ENCODE data around the gene RP2. TPM values are rescaled to one million over a fixed set of nuclear protein-coding genes. Genes with fewer than 3 reads are reported as not detected.

Gene RP2
- total RNA-seq, 1 donor from 2014 or later: 7.0 TPM

DNA sequence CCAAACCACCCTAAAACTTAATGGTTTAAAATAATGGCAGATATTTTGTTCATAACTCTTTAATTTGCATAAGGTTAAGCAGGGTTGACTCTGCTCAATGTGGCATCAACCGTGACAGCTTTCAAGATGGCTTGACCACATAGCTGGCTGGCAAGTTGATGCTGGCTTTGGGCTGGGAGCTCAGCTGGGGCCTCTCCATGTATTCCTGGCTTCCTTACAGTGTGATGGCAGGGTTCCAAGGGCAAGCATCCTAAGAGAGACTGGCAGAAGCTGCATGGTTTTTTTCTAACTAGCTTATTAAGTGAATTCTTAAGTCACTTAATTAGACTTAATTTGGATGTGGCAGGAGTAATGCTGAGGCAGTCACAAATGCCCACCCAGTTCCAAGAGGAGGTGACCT, 4.5 kb downstream of the RP2 start:
- DNase-seq (ENCODE audit: low read depth): no peak
- TF ChIP-seq, protein P1, sequence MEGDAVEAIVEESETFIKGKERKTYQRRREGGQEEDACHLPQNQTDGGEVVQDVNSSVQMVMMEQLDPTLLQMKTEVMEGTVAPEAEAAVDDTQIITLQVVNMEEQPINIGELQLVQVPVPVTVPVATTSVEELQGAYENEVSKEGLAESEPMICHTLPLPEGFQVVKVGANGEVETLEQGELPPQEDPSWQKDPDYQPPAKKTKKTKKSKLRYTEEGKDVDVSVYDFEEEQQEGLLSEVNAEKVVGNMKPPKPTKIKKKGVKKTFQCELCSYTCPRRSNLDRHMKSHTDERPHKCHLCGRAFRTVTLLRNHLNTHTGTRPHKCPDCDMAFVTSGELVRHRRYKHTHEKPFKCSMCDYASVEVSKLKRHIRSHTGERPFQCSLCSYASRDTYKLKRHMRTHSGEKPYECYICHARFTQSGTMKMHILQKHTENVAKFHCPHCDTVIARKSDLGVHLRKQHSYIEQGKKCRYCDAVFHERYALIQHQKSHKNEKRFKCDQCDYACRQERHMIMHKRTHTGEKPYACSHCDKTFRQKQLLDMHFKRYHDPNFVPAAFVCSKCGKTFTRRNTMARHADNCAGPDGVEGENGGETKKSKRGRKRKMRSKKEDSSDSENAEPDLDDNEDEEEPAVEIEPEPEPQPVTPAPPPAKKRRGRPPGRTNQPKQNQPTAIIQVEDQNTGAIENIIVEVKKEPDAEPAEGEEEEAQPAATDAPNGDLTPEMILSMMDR (conservative IDR thresholded peaks at IDR 0.05; ENCODE audit: low read depth, low read length): no peak
- no peak overlapping the region for H3K4me3 ChIP-seq (ENCODE audit: low read depth, low read length)

DNA sequence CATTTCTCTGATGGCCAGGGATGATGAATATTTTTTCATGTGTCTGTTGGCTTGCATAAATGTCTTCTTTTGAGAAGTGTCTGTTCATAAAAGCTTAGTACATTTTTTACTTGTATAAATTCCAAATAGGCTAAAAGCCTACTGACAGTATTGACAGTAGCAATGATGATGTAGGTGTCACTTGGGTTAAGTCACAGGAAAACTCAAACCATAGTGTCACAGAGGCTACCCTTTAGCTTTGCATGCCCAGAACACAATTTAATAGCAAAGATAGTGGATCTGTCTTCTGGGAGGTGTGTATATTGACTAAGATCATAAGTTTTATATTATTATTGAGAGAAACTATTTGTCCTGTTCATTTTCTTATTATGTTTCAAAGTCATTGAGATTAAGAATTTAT, 8.1 kb downstream of the RP2 start:
- TF ChIP-seq, protein P1 (conservative IDR thresholded peaks at IDR 0.05; ENCODE audit: low read depth, low read length): no peak
- H3K4me3 ChIP-seq (ENCODE audit: low read depth, low read length): no peak overlapping the region
- DNase-seq (ENCODE audit: low read depth): no peak

DNA sequence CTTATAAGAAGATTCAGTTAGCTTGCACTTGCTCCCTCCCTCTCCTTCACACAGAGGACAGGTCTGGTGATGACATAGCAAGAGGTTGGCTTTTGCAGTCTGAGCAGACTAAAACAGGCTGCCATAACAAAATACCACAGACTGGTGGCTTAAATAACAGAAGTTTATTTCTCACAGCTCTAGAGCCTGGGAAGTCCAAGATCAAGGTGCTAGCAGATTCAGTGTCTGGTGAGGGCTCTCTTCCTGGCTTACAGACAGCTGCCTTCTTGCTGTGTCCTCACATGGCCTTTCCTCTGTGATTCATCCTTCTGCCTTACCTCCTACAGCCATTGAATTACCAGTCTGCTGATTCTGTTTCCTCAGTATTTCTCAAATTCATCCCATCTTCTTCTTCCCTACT, 13.1 kb downstream of the RP2 start:
- TF ChIP-seq, protein P1 (conservative IDR thresholded peaks at IDR 0.05; ENCODE audit: low read depth, low read length): no peak
- DNase-seq (ENCODE audit: low read depth): no peak
- no peak overlapping the region for H3K4me3 ChIP-seq (ENCODE audit: low read depth, low read length)

DNA sequence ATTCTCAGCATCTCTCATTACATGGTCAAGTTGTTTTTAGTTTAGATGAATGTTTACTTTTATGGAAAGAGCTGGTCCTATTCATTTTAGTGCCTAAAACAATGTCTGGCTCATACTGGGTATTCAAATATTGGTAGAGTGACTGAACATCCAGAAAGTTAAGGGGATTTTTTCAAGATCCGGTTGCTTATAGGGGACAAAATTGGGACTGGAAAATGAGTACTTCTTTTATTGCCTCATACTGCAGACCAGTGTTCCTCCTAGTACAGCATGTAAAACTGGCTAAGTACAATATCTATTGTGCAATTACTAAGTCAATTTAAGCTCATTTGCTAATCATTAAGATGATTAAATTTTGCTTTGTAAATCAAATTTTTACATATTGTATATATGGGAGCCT, 13.9 kb downstream of the RP2 start:
- no peak for DNase-seq (ENCODE audit: low read depth)
- TF ChIP-seq, protein P1 (conservative IDR thresholded peaks at IDR 0.05; ENCODE audit: low read depth, low read length): no peak
- no peak overlapping the region for H3K4me3 ChIP-seq (ENCODE audit: low read depth, low read length)

DNA sequence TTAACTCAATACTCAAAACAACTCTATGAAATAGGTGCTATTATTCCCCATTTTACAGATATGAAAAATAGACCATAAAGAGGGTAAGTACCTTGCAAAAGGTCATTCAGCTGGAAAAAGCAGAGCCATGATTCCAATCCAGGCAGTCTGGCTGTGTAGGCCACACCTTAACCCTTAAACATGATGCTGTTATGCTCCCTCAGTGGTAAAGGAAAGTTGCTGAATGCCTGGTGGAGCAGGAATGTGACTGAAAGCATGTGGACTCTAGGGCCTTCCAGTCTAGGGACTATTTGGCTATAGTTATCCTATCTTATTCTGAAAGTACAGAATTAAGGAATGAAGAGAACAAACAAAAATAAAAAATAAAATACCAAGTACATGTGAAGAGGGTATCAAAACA, 19.6 kb downstream of the RP2 start:
- TF ChIP-seq, protein P1 (conservative IDR thresholded peaks at IDR 0.05; ENCODE audit: low read depth, low read length): no peak
- H3K4me3 ChIP-seq (ENCODE audit: low read depth, low read length): no peak overlapping the region
- DNase-seq (ENCODE audit: low read depth): no peak

DNA sequence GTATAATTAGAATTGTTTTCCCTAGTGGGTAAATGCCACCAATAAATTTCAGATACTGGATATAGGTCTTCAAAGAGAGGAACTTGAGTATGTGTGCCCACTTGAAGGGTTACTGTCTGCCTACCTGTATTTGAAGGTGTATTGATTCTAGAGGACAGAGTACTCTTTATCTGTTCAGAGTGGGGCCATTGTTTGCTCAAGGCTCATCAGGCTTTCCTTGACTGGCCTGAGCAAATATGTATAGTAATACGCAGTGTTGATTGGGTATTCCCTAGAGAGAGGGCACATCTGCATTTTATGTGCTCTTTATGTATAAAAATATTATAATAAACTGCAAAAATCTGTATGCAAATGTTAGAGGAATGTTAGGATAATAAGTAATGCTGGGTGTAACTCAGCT, 23.7 kb downstream of the RP2 start:
- no peak overlapping the region for H3K4me3 ChIP-seq (ENCODE audit: low read depth, low read length)
- no peak for DNase-seq (ENCODE audit: low read depth)
- TF ChIP-seq, protein P1 (conservative IDR thresholded peaks at IDR 0.05; ENCODE audit: low read depth, low read length): no peak

DNA sequence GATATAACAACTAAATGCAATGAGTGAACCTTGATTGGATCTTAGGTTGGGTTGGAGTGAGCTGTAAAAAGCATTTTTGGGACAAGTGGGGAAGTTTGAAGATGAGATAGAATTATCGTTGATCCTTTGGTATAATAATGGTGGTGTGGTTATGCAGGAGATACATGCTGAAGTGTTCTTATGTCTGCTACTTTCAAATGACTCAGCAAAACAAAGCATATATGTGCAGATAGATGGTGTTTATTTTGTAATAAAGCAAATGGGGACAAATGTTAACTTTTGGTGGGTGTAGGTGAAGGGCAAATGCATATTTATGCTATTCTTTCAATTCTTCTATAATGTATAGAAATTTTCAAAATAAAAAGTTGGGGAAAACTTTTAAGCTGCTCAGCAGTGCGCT, 26.2 kb downstream of the RP2 start:
- H3K4me3 ChIP-seq (ENCODE audit: low read depth, low read length): no peak overlapping the region
- TF ChIP-seq, protein P1 (conservative IDR thresholded peaks at IDR 0.05; ENCODE audit: low read depth, low read length): no peak
- no peak for DNase-seq (ENCODE audit: low read depth)

Data from epithelial cell of proximal tubule (primary cell).